Measurements from ENCODE around the gene KRTAP10-2. TPM values are rescaled to one million over a fixed set of nuclear protein-coding genes. Genes with fewer than 3 reads are reported as not detected.

KRTAP10-2 gene
- total and polyA plus RNA-seq, 2 of the 4 experiments (the other 2 are of a cell fraction), result not detected

- intact Hi-C loops (cut with micrococcal nuclease) (no loop called here), in situ Hi-C loops (cut with MboI; ENCODE audit: low sequenced_read_pairs) (no loop called here), dilution Hi-C loops (cut with HindIII; ENCODE audit: low sequenced_read_pairs, unreplicated experiment) (no loop called here)
- no peak for DNase-seq
- H3K14ac ChIP-seq (replicated peaks; ENCODE audit: low read depth, low read length), result no peak overlapping the region
- no peaks in the 10 kb centered on the region for H3K79me1 ChIP-seq (ENCODE audit: low read depth in 1 of 2, low read length in 2 of 2)
- H3K56ac ChIP-seq (ENCODE audit: extremely low read depth, insufficient read depth, low read length), result no peak overlapping the region
- 81% methylated on average over 4 of the region's 15 CpGs; no CpG with 5 or more reads in 1 of the 2 experiments for WGBS, 2 experiments (ENCODE audit: extremely low coverage in 2 of 2, insufficient read length in 1 of 2)
- no peak overlapping the region for H2AFZ ChIP-seq (replicated peaks; ENCODE audit: low read length, poor library complexity)
- H2BK120ac ChIP-seq (ENCODE audit: low read depth, low read length), result no peak overlapping the region
- H4K20me1 ChIP-seq (ENCODE audit: insufficient read depth, low read length), result no peaks in the 10 kb centered on the region
- ChIA-PET POLR2A (ENCODE audit: unreplicated experiment) (no interaction called here), CTCF (no interaction called here)
- H4K8ac ChIP-seq (ENCODE audit: low read depth in 2 of 2, low read length in 2 of 2), result no peak overlapping the region
- H3K18ac ChIP-seq (ENCODE audit: low read depth, low read length), result no peak overlapping the region
- no peak overlapping the region for H3K4ac ChIP-seq (ENCODE audit: low read depth, low read length)
- H3K23ac ChIP-seq (ENCODE audit: low read depth, low read length), result no peak overlapping the region
- no peak overlapping the region for H3K27ac ChIP-seq (ENCODE audit: insufficient read depth, low read length)
- no peak overlapping the region for H3K4me2 ChIP-seq (ENCODE audit: low read depth, low read length)
- no peak overlapping the region for H3K9ac ChIP-seq (ENCODE audit: low read depth, low read length)
- H2BK20ac ChIP-seq (ENCODE audit: low read depth, low read length), result no peak overlapping the region
- H4K91ac ChIP-seq (ENCODE audit: insufficient read depth, low read depth, low read length), result no peak overlapping the region
- no peak overlapping the region for H2AK9ac ChIP-seq (replicated peaks; ENCODE audit: low read depth, low read length, poor library complexity)
- H3K9me1 ChIP-seq (ENCODE audit: insufficient read depth, low read length), result no peaks in the 10 kb centered on the region
- no peak overlapping the region for H2BK5ac ChIP-seq (ENCODE audit: low read depth, low read length, poor library complexity, severe bottlenecking)
- H3K4me1 ChIP-seq (ENCODE audit: control insufficient read depth, insufficient read depth, low read length), result no peaks in the 10 kb centered on the region
- no TSS peak for BruUV-seq (replicated peaks)
- H3K27me3 ChIP-seq (ENCODE audit: control insufficient read depth, insufficient read depth, low read length), result peaks cover 3% of the 10 kb centered on the region; the same call in 1 of the 2 replicates
- H3K4me3 ChIP-seq (ENCODE audit: insufficient read depth, low read depth, low read length), result no peak overlapping the region
- no peak overlapping the region for H2BK15ac ChIP-seq (ENCODE audit: low read depth, low read length)
- no peaks in the 10 kb centered on the region for H3K36me3 ChIP-seq (ENCODE audit: control insufficient read depth, insufficient read depth, low read length)
- ATAC-seq (ENCODE audit: low read depth), result no peak
- H3K9me3 ChIP-seq (ENCODE audit: control insufficient read depth, insufficient read depth, low read length), result peaks cover 11% of the 10 kb centered on the region
- TF ChIP-seq POLR2A (IDR thresholded peaks at IDR 0.05; ENCODE audit: low read depth, low read length), result no peak
- TF ChIP-seq RAD21 (IDR thresholded peaks at IDR 0.05; ENCODE audit: low read length), result no peak
- no peak for TF ChIP-seq MXI1 (IDR thresholded peaks at IDR 0.05; ENCODE audit: borderline replicate concordance, low read depth, low read length)
- no peak for TF ChIP-seq CEBPB (IDR thresholded peaks at IDR 0.05; ENCODE audit: low read depth, low read length)
- no peak for TF ChIP-seq MAFK (IDR thresholded peaks at IDR 0.05; ENCODE audit: low read depth, low read length)
- TF ChIP-seq BHLHE40 (IDR thresholded peaks at IDR 0.05; ENCODE audit: low read depth, low read length), result no peak
- TF ChIP-seq, protein P1, sequence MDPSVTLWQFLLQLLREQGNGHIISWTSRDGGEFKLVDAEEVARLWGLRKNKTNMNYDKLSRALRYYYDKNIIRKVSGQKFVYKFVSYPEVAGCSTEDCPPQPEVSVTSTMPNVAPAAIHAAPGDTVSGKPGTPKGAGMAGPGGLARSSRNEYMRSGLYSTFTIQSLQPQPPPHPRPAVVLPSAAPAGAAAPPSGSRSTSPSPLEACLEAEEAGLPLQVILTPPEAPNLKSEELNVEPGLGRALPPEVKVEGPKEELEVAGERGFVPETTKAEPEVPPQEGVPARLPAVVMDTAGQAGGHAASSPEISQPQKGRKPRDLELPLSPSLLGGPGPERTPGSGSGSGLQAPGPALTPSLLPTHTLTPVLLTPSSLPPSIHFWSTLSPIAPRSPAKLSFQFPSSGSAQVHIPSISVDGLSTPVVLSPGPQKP (IDR thresholded peaks at IDR 0.05; ENCODE audit: borderline replicate concordance, low read depth, low read length), result no peak
- H4K5ac ChIP-seq (ENCODE audit: low read depth, low read length), result no peak overlapping the region
- no peak overlapping the region for H2AK5ac ChIP-seq (ENCODE audit: low read depth, low read length)
Measured at GRCh38 chr21:44582055-44582454, 30.8 kb upstream of the KRTAP10-2 start.

All from IMR-90 (cell line).